ENCODE data around the gene MRGPRD. TPM values are rescaled to one million over a fixed set of nuclear protein-coding genes. Genes with fewer than 3 reads are reported as not detected.

The MRGPRD gene
- total RNA-seq, 1 donor from 2014 or later = not detected

DNA sequence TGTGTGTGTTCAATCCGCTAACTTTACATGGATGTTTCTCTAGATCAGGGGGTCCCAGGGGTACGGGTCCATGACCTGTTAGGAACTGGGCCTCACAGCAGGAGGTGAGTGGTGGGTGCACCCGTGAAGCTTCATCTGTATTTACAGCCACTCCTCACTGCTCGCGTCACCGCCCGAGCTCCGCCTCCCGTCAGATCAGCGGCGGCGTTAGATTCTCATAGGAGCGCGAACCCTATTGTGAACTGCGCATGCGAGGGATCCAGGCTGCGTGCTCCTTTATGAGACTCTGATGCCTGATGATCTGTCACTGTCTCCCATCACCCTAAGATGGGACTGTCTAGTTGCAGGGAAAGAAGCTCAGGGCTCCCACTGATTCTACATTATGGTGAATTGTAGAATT is 31.9 kb downstream of the MRGPRD start:
- Mint-ChIP-seq H3K27me3 (ENCODE audit: unreplicated experiment) (no peaks in the 10 kb centered on the region), H3K36me3 (ENCODE audit: low read depth, unreplicated experiment) (no peaks in the 10 kb centered on the region), H3K4me3 (ENCODE audit: unreplicated experiment) (no peak overlapping the region), H3K9me3 (ENCODE audit: unreplicated experiment) (no peaks in the 10 kb centered on the region), H3K4me1 (ENCODE audit: unreplicated experiment) (peaks cover 3% of the 10 kb centered on the region), H3K27ac (ENCODE audit: unreplicated experiment) (no peak overlapping the region)
- DNase-seq (ENCODE audit: low spot score) = no peak
- TF ChIP-seq, protein P1, sequence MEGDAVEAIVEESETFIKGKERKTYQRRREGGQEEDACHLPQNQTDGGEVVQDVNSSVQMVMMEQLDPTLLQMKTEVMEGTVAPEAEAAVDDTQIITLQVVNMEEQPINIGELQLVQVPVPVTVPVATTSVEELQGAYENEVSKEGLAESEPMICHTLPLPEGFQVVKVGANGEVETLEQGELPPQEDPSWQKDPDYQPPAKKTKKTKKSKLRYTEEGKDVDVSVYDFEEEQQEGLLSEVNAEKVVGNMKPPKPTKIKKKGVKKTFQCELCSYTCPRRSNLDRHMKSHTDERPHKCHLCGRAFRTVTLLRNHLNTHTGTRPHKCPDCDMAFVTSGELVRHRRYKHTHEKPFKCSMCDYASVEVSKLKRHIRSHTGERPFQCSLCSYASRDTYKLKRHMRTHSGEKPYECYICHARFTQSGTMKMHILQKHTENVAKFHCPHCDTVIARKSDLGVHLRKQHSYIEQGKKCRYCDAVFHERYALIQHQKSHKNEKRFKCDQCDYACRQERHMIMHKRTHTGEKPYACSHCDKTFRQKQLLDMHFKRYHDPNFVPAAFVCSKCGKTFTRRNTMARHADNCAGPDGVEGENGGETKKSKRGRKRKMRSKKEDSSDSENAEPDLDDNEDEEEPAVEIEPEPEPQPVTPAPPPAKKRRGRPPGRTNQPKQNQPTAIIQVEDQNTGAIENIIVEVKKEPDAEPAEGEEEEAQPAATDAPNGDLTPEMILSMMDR (IDR thresholded peaks at IDR 0.05; ENCODE audit: unreplicated experiment) = no peak

DNA sequence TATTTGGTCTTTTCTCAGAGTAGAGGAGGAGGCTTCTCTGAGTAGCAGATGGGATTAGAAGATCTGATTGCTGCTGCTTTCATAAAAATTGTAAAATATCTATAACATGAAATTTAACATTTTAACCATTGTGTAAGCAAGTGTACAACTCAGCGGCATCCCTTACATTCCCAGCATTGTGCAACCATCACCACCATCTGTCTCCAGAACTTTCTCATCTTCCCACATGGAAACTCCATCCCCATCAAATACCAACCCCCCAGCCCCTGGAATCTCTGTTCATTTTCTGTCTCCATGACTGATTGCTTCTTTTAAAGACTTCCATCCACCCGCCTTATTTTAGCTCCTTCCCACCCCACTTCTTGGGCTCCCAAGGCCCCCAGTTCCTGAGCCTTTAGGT is 32.3 kb downstream of the MRGPRD start:
- DNase-seq (ENCODE audit: low spot score) = no peak
- no peaks in the 10 kb centered on the region for H3K27me3 Mint-ChIP-seq (ENCODE audit: unreplicated experiment)
- no peak overlapping the region for H3K27ac Mint-ChIP-seq (ENCODE audit: unreplicated experiment)
- no peak overlapping the region for H3K4me3 Mint-ChIP-seq (ENCODE audit: unreplicated experiment)
- no peaks in the 10 kb centered on the region for H3K9me3 Mint-ChIP-seq (ENCODE audit: unreplicated experiment)
- TF ChIP-seq, protein P1 (IDR thresholded peaks at IDR 0.05; ENCODE audit: unreplicated experiment) = no peak
- H3K36me3 Mint-ChIP-seq (ENCODE audit: low read depth, unreplicated experiment) = no peaks in the 10 kb centered on the region
- H3K4me1 Mint-ChIP-seq (ENCODE audit: unreplicated experiment) = peaks cover 3% of the 10 kb centered on the region

DNA sequence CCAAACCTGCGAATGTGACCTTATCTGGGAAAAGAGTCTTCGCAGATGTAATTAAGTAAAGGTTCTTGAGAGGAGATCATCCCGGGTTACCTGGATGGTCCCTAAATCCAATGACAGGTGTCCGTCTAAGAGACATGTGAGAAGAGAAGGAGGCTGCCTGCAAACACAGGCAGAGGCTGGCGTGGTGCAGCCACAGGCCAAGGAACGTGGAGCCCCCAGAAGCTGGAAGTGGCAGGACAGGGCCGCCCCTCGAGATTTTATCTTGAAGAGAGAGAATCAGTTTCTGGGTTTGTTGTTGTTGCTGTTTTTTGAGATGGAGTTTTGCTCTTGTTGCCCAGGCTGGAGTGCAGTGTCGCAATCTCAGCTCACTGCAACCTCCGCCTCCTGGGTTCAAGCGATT is 33.6 kb downstream of the MRGPRD start:
- TF ChIP-seq, protein P1 (IDR thresholded peaks at IDR 0.05; ENCODE audit: unreplicated experiment) = no peak
- no peaks in the 10 kb centered on the region for H3K9me3 Mint-ChIP-seq (ENCODE audit: unreplicated experiment)
- no peaks in the 10 kb centered on the region for H3K27me3 Mint-ChIP-seq (ENCODE audit: unreplicated experiment)
- H3K36me3 Mint-ChIP-seq (ENCODE audit: low read depth, unreplicated experiment) = no peaks in the 10 kb centered on the region
- peaks cover 3% of the 10 kb centered on the region for H3K4me1 Mint-ChIP-seq (ENCODE audit: unreplicated experiment)
- no peak overlapping the region for H3K4me3 Mint-ChIP-seq (ENCODE audit: unreplicated experiment)
- no peak overlapping the region for H3K27ac Mint-ChIP-seq (ENCODE audit: unreplicated experiment)
- DNase-seq (ENCODE audit: low spot score) = no peak

DNA sequence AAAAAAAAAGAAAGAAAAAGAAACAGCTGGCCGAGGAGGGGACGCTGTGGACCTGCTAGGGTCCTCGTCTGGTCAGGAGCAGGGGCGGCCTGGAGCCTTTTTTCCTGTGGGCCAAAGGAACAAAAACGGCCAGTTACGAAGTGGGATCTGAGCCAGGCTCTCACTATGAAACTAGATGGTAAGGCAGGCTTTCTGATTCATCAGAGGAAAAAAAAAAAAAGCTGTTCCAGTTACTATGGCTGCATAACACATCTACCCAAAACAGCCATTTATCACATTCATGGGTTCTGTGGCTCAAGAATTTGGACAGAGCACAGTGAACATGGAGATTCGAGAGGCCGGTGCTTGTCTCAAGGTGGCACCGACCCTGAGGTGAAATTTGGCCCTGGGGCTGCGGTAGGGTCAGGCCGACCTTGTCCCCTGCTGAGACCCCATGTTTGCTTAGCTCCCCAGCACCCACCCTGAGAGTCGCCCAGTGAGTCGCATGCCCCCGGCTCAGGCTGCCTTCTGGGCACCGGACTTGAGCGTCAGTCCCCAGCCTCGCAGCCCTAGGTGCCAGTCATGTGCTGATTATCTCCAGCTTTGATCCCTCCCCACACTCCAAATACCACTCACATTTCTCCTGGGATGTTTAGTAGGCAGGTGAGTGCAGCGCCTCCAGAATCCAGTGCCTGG is 34.2 kb downstream of the MRGPRD start:
- TF ChIP-seq, protein P1 (IDR thresholded peaks at IDR 0.05; ENCODE audit: unreplicated experiment) = no peak
- H3K27me3 Mint-ChIP-seq (ENCODE audit: unreplicated experiment) = no peaks in the 10 kb centered on the region
- peaks cover 3% of the 10 kb centered on the region for H3K4me1 Mint-ChIP-seq (ENCODE audit: unreplicated experiment)
- H3K4me3 Mint-ChIP-seq (ENCODE audit: unreplicated experiment) = no peak overlapping the region
- no peaks in the 10 kb centered on the region for H3K9me3 Mint-ChIP-seq (ENCODE audit: unreplicated experiment)
- H3K36me3 Mint-ChIP-seq (ENCODE audit: low read depth, unreplicated experiment) = no peaks in the 10 kb centered on the region
- DNase-seq (ENCODE audit: low spot score) = no peak
- no peak overlapping the region for H3K27ac Mint-ChIP-seq (ENCODE audit: unreplicated experiment)

DNA sequence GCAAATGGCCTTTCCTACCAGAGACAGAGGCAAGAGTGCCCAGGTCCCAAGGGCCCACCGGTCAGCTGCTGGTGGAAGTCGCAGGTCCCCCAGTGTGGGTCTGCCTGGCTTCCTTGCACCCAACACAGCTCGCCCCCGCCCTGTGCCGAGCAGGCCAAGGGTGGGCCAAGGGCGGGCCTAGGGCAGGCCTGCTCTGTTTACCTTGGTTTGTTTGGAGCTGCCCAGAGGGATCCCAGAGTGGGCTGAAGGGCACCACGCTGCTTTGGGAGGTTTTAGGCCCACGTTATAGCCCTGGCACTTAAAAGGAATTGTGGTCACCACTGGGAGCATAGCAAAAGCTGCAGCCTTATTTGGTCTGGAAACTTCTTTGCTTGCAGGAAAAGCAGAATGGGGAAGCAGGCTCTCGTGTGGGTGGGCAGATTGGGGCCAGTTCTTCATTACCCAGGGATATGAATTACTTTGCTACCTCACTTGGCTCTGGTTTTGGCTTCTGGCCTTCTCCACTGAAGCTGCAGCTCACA is 38.0 kb downstream of the MRGPRD start:
- no peak overlapping the region for H3K27ac Mint-ChIP-seq (ENCODE audit: unreplicated experiment)
- H3K4me3 Mint-ChIP-seq (ENCODE audit: unreplicated experiment) = no peak overlapping the region
- TF ChIP-seq, protein P1 (IDR thresholded peaks at IDR 0.05; ENCODE audit: unreplicated experiment) = no peak
- peaks cover under 1% of the 10 kb centered on the region for H3K4me1 Mint-ChIP-seq (ENCODE audit: unreplicated experiment)
- H3K36me3 Mint-ChIP-seq (ENCODE audit: low read depth, unreplicated experiment) = peaks cover 10% of the 10 kb centered on the region
- no peak for DNase-seq (ENCODE audit: low spot score)
- no peaks in the 10 kb centered on the region for H3K9me3 Mint-ChIP-seq (ENCODE audit: unreplicated experiment)
- no peaks in the 10 kb centered on the region for H3K27me3 Mint-ChIP-seq (ENCODE audit: unreplicated experiment)
